Parathyroid adenoma (tissue), 2 donors: Measurements from ENCODE around the gene PDSS2.
A peak's percentile ranks its signal among the peaks of the same experiment; 100 is the strongest.

Source experiments
- H2AFZ ChIP-seq: fragments of 300-600 bp; sonication (generic); one replicate; pipeline ENCODE4 v1.7.0; 2017; ENCODE audit warnings: antibody characterized with exemption, mild to moderate bottlenecking
- H3K27ac ChIP-seq: fragments of 300-600 bp; sonication (generic); one replicate; pipeline ENCODE4 v1.7.0; 2017
- H3K27me3 ChIP-seq: fragments of 300-600 bp; sonication (generic); one replicate; pipeline ENCODE4 v1.7.0; 2017; ENCODE audit warnings: low read length; ENCODE audit not compliant: control insufficient read depth, insufficient read depth
- H3K36me3 ChIP-seq: fragments of 300-600 bp; sonication (generic); one replicate; pipeline ENCODE4 v1.7.0; 2017; ENCODE audit warnings: low read length; ENCODE audit not compliant: control insufficient read depth, insufficient read depth
- H3K4me1 ChIP-seq: fragments of 300-600 bp; sonication (generic); one replicate; pipeline ENCODE4 v1.7.0; 2017; ENCODE audit warnings: control low read depth
- H3K4me2 ChIP-seq: fragments of 300-600 bp; sonication (generic); one replicate; pipeline ENCODE4 v1.7.0; 2017; ENCODE audit warnings: low read length
- H3K4me3 ChIP-seq: fragments of 300-600 bp; sonication (generic); one replicate; pipeline ENCODE4 v1.7.0; 2017; ENCODE audit warnings: low read depth, low read length
- H3K79me2 ChIP-seq: fragments of 300-600 bp; sonication (generic); one replicate; pipeline ENCODE4 v1.7.0; 2017; ENCODE audit warnings: control low read depth
- H3K9ac ChIP-seq: fragments of 300-600 bp; sonication (generic); one replicate; pipeline ENCODE4 v1.7.0; 2017; ENCODE audit warnings: mild to moderate bottlenecking
- H3K9me3 ChIP-seq: fragments of 300-600 bp; sonication (generic); one replicate; pipeline ENCODE4 v1.7.0; 2017; ENCODE audit warnings: low read length; ENCODE audit not compliant: control insufficient read depth
- CTCF ChIP-seq: fragments of 300-600 bp; sonication (generic); IDR thresholded peaks from one replicate; pipeline ENCODE4 v1.7.0; 2017; ENCODE audit warnings: antibody characterized with exemption, mild to moderate bottlenecking
- donor health status: primary hyperparathyroidism.

The PDSS2 gene

GRCh38 chr6:107114926-107115694 lies 344.3 kb downstream of the PDSS2 start, which contains the start of gene BEND3:
Gene BEND3, minus strand, starts transcription at chr6:107115515. Its CDS starts 16,230 bp downstream, at chr6:107099285.
- no peak within 1 kb of the TSS for H3K9ac ChIP-seq
- peak within 1 kb of the TSS; percentile 55 for H3K4me3 ChIP-seq

GRCh38 chr6:107114213-107114925 lies 345.0 kb downstream of the PDSS2 start:
- peak overlapping the region; percentile 67 for H3K9ac ChIP-seq
- peak; percentile 83 for TF ChIP-seq CTCF

More at GRCh38 chr6:107114926-107115694, 344.3 kb downstream of the PDSS2 start, which contains the start of gene BEND3:
- Histone ChIP-seq H3K79me2 (peaks cover 4% of the 10 kb centered on the region), H3K9me3 (no peaks in the 10 kb centered on the region), H3K4me1 (peaks cover 7% of the 10 kb centered on the region), H2AFZ (peak within 1 kb of the TSS; percentile 98), H3K27ac (peak within 1 kb of the TSS; percentile 72), H3K36me3 (no peaks in the 10 kb centered on the region), H3K4me2 (peak within 1 kb of the TSS; percentile 93), H3K27me3 (no peaks in the 10 kb centered on the region)
- no peak for TF ChIP-seq CTCF

GRCh38 chr6:107110200-107110599 lies 349.2 kb downstream of the PDSS2 start:
- Histone ChIP-seq H3K4me3 (no peak overlapping the region), H3K9ac (no peak overlapping the region), H2AFZ (no peak overlapping the region), H3K27me3 (no peaks in the 10 kb centered on the region), H3K4me1 (peaks cover 7% of the 10 kb centered on the region), H3K36me3 (no peaks in the 10 kb centered on the region), H3K27ac (no peak overlapping the region), H3K4me2 (no peak overlapping the region), H3K9me3 (no peaks in the 10 kb centered on the region), H3K79me2 (peaks cover 4% of the 10 kb centered on the region)
- no peak for TF ChIP-seq CTCF

More at GRCh38 chr6:107114213-107114925, 345.0 kb downstream of the PDSS2 start:
- peak overlapping the region; percentile 83 for H2AFZ ChIP-seq
- H3K27ac ChIP-seq: peak overlapping the region; percentile 54
- H3K36me3 ChIP-seq: no peaks in the 10 kb centered on the region
- peak overlapping the region; percentile 52 for H3K4me3 ChIP-seq
- no peaks in the 10 kb centered on the region for H3K27me3 ChIP-seq
- H3K9me3 ChIP-seq: no peaks in the 10 kb centered on the region
- H3K4me2 ChIP-seq: peak overlapping the region; percentile 87
- peaks cover 7% of the 10 kb centered on the region for H3K4me1 ChIP-seq
- peaks cover 4% of the 10 kb centered on the region for H3K79me2 ChIP-seq

- no peak overlapping the region for H3K4me3 ChIP-seq
- H3K9ac ChIP-seq: no peak overlapping the region
- no peaks in the 10 kb centered on the region for H3K27me3 ChIP-seq
- peaks cover under 1% of the 10 kb centered on the region for H3K4me1 ChIP-seq
- no peak overlapping the region for H2AFZ ChIP-seq
- peaks cover under 1% of the 10 kb centered on the region for H3K79me2 ChIP-seq
- H3K27ac ChIP-seq: no peak overlapping the region
- H3K36me3 ChIP-seq: no peaks in the 10 kb centered on the region
- TF ChIP-seq CTCF: no peak
- H3K9me3 ChIP-seq: no peaks in the 10 kb centered on the region
- no peak overlapping the region for H3K4me2 ChIP-seq
These were observed 351.0 kb downstream of the PDSS2 start for GRCh38 chr6:107108201-107108890.
